HepG2 (cell line): ENCODE data around the gene SLC9B2. TPM values are rescaled to one million over a fixed set of nuclear protein-coding genes. Genes with fewer than 3 reads are reported as not detected.

Source experiments
- CHD4 ChIP-seq: fragments of 200-600 bp; sonication (generic); IDR thresholded peaks from 2 replicates; pipeline ENCODE4 v1.7.0; 2017; ENCODE audit warnings: mild to moderate bottlenecking, low read length, borderline replicate concordance
- MXD4 ChIP-seq: IDR thresholded peaks from 2 replicates; pipeline ENCODE4 v1.6.1; 2016; ENCODE audit warnings: mild to moderate bottlenecking, missing biosample characterization, missing genetic modification reagents
- RAD21 ChIP-seq: fragments of 450-650 bp; formaldehyde crosslinking; IDR thresholded peaks from 2 replicates; pipeline ENCODE4 v1.5.0; 2020; ENCODE audit warnings: mild to moderate bottlenecking
- ZFP62 ChIP-seq: sonication (generic); formaldehyde crosslinking; IDR thresholded peaks from 2 replicates; pipeline ENCODE4 v1.4.0; 2020; ENCODE audit warnings: missing genetic modification reagents
- ZNF230 ChIP-seq: sonication (generic); formaldehyde crosslinking; IDR thresholded peaks from 2 replicates; pipeline ENCODE4 v1.4.0; 2020; ENCODE audit warnings: mild to moderate bottlenecking, missing genetic modification reagents
- ZNF33B ChIP-seq: sonication (generic); formaldehyde crosslinking; IDR thresholded peaks from 2 replicates; pipeline ENCODE4 v1.5.1; 2020; ENCODE audit warnings: mild to moderate bottlenecking, missing genetic modification reagents
- ZNF556 ChIP-seq: sonication (generic); formaldehyde crosslinking; IDR thresholded peaks from 2 replicates; pipeline ENCODE4 v1.4.0; 2020; ENCODE audit warnings: mild to moderate bottlenecking, missing genetic modification reagents, borderline replicate concordance
- ZNF563 ChIP-seq: sonication (generic); formaldehyde crosslinking; IDR thresholded peaks from 2 replicates; pipeline ENCODE4 v1.8.0; 2022; ENCODE audit warnings: mild to moderate bottlenecking, moderate library complexity, missing genetic modification reagents
- polyA plus RNA-seq, 8 experiments: library from polyadenylated mRNA; depleted of rRNA in 3 of 8; stranded (reverse) in 7 of 8; unstranded in 1 of 8; fragments of >200 nt; fragmentation: Illumina TruSeq in 4 of 8; extraction: Trizol in 4 of 8; gene quantifications; 2 replicates each; pipeline versions ENCODE4 v1.2.1 to v1.2.3, GENCODE V29; 2011 to 2016; ENCODE audit warnings: low read depth in 4 of 8, missing spikeins in 1 of 8, mixed read lengths in 1 of 8; ENCODE audit not compliant: insufficient read depth in 1 of 8
- total RNA-seq, 5 experiments: library from RNA; depleted of rRNA; stranded (reverse); fragments of >200 nt; fragmentation: Illumina TruSeq; extraction: Trizol; gene quantifications; 2 replicates each; pipeline ENCODE4 v1.2.3, GENCODE V29; 2016; ENCODE audit warnings: low read depth in 1 of 5
- TF ChIP-seq, protein P1 (sequence below): sonication (generic); formaldehyde crosslinking; IDR thresholded peaks from 2 replicates; pipeline ENCODE4 v1.8.1; 2023; ENCODE audit warnings: mild to moderate bottlenecking, missing genetic modification reagents
- TF ChIP-seq, protein P2 (sequence below): IDR thresholded peaks from 2 replicates; pipeline ENCODE4 v1.6.1; 2018; ENCODE audit warnings: missing genetic modification reagents, mild to moderate bottlenecking, missing compliant biosample characterization
- TF ChIP-seq, protein P3 (sequence below): sonication (generic); formaldehyde crosslinking; IDR thresholded peaks from 2 replicates; pipeline ENCODE4 v1.8.1; 2023; ENCODE audit warnings: mild to moderate bottlenecking, missing genetic modification reagents
- TF ChIP-seq, protein P4 (sequence below): sonication (generic); formaldehyde crosslinking; conservative IDR thresholded peaks from 2 replicates; pipeline ENCODE4 v1.4.0; 2020; ENCODE audit warnings: missing genetic modification reagents
- TF ChIP-seq, protein P5 (sequence below): sonication (generic); formaldehyde crosslinking; IDR thresholded peaks from 2 replicates; pipeline ENCODE4 v1.5.1; 2020; ENCODE audit warnings: missing genetic modification reagents, mild to moderate bottlenecking, borderline replicate concordance
- TF ChIP-seq, protein P6 (sequence below): IDR thresholded peaks from 2 replicates; pipeline ENCODE4 v1.6.1; 2016; ENCODE audit warnings: missing compliant biosample characterization, missing genetic modification reagents, borderline replicate concordance
- TF ChIP-seq, protein P7 (sequence below): sonication (generic); formaldehyde crosslinking; IDR thresholded peaks from 2 replicates; pipeline ENCODE4 v1.8.0; 2022; ENCODE audit warnings: low read depth, missing genetic modification reagents
- TF ChIP-seq, protein P8 (sequence below): sonication (generic); formaldehyde crosslinking; IDR thresholded peaks from 2 replicates; pipeline ENCODE4 v1.5.0; 2020; ENCODE audit warnings: mild to moderate bottlenecking, missing genetic modification reagents

The SLC9B2 gene
- total and polyA plus RNA-seq, 2 of the 13 experiments (the other 11 are each of a cell fraction or from before 2014, with no cell fraction given): 23.5 to 38.5 TPM

DNA sequence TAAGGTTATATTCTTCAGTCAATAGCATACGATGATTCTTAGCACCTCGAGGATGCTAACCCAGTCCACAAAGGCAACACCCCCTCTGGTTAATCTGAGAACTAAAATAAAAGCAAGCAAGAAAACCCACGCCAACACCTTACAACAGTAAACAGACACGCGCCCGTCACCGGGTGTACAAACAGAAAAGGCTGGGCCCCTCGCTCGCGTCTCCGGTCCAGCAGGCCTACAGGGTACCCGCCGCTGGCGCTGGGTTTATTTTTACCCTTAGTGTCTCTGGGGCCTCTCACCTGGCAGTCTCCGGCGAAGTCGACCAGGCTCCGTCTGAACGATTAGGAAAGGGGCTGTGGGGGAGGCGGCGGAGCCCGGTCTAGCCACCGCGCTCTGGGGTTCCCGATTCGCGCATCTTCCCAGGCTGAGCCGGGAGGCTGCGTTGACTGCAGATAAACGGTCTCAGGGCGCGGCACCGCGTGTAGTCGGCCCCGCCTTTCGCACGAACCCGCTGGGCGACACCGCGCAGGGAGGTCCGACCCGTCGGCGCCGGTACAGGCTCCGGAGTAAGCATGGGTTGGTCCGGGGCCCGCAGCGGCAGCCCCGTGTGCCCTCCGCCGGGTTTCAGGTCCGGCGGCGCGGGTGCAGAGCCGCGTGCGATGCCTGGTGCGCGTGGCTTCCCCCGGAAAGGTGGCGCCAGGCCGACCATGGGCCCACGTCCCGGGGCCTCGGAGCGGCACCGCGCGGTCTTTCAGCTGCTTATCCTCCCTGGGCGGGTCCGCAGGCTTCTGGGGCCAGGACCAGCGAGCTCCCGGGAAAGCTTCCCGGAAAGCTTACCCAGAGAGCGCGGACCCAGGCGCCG is 441 bp downstream of the SLC9B2 start (continued):
- TF ChIP-seq ZFP62 (CRISPR knock-in tag) (no peak), ZNF230 (peak; percentile 82), CHD4 (no peak), ZNF33B (no peak), MXD4 (CRISPR knock-in tag) (peak; percentile 3), RAD21 (CRISPR knock-in tag) (peak; percentile 47), ZNF563 (CRISPR knock-in tag) (peak; percentile 84), ZNF556 (CRISPR knock-in tag) (peak; percentile 26; the same call in 1 of the 2 replicates)
- TF ChIP-seq, protein P1, sequence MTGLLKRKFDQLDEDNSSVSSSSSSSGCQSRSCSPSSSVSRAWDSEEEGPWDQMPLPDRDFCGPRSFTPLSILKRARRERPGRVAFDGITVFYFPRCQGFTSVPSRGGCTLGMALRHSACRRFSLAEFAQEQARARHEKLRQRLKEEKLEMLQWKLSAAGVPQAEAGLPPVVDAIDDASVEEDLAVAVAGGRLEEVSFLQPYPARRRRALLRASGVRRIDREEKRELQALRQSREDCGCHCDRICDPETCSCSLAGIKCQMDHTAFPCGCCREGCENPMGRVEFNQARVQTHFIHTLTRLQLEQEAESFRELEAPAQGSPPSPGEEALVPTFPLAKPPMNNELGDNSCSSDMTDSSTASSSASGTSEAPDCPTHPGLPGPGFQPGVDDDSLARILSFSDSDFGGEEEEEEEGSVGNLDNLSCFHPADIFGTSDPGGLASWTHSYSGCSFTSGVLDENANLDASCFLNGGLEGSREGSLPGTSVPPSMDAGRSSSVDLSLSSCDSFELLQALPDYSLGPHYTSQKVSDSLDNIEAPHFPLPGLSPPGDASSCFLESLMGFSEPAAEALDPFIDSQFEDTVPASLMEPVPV (CRISPR knock-in tag): peak; percentile 81; the same call in 1 of the 2 replicates
- TF ChIP-seq, protein P2, sequence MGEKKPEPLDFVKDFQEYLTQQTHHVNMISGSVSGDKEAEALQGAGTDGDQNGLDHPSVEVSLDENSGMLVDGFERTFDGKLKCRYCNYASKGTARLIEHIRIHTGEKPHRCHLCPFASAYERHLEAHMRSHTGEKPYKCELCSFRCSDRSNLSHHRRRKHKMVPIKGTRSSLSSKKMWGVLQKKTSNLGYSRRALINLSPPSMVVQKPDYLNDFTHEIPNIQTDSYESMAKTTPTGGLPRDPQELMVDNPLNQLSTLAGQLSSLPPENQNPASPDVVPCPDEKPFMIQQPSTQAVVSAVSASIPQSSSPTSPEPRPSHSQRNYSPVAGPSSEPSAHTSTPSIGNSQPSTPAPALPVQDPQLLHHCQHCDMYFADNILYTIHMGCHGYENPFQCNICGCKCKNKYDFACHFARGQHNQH: 0 out of 2 replicates have a peak, but pooled peaks have one; percentile 34
- TF ChIP-seq, protein P3, sequence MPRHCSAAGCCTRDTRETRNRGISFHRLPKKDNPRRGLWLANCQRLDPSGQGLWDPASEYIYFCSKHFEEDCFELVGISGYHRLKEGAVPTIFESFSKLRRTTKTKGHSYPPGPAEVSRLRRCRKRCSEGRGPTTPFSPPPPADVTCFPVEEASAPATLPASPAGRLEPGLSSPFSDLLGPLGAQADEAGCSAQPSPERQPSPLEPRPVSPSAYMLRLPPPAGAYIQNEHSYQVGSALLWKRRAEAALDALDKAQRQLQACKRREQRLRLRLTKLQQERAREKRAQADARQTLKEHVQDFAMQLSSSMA (CRISPR knock-in tag): no peak
- TF ChIP-seq, protein P4, sequence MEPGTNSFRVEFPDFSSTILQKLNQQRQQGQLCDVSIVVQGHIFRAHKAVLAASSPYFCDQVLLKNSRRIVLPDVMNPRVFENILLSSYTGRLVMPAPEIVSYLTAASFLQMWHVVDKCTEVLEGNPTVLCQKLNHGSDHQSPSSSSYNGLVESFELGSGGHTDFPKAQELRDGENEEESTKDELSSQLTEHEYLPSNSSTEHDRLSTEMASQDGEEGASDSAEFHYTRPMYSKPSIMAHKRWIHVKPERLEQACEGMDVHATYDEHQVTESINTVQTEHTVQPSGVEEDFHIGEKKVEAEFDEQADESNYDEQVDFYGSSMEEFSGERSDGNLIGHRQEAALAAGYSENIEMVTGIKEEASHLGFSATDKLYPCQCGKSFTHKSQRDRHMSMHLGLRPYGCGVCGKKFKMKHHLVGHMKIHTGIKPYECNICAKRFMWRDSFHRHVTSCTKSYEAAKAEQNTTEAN (CRISPR knock-in tag): no peak
- TF ChIP-seq, protein P5, sequence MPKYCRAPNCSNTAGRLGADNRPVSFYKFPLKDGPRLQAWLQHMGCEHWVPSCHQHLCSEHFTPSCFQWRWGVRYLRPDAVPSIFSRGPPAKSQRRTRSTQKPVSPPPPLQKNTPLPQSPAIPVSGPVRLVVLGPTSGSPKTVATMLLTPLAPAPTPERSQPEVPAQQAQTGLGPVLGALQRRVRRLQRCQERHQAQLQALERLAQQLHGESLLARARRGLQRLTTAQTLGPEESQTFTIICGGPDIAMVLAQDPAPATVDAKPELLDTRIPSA: peak; percentile 22; the same call in 1 of the 2 replicates
- TF ChIP-seq, protein P6, sequence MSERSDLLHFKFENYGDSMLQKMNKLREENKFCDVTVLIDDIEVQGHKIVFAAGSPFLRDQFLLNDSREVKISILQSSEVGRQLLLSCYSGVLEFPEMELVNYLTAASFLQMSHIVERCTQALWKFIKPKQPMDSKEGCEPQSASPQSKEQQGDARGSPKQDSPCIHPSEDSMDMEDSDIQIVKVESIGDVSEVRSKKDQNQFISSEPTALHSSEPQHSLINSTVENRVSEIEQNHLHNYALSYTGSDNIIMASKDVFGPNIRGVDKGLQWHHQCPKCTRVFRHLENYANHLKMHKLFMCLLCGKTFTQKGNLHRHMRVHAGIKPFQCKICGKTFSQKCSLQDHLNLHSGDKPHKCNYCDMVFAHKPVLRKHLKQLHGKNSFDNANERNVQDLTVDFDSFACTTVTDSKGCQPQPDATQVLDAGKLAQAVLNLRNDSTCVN (CRISPR knock-in tag): no peak
- TF ChIP-seq, protein P7, sequence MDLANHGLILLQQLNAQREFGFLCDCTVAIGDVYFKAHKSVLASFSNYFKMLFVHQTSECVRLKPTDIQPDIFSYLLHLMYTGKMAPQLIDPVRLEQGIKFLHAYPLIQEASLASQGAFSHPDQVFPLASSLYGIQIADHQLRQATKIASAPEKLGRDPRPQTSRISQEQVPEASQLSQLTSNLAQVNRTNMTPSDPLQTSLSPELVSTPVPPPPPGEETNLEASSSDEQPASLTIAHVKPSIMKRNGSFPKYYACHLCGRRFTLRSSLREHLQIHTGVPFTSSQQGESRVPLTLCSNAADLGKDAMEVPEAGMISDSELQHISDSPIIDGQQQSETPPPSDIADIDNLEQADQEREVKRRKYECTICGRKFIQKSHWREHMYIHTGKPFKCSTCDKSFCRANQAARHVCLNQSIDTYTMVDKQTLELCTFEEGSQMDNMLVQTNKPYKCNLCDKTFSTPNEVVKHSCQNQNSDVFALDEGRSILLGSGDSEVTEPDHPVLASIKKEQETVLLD: 0 out of 2 replicates have a peak, but pooled peaks have one; percentile 38
- TF ChIP-seq, protein P8, sequence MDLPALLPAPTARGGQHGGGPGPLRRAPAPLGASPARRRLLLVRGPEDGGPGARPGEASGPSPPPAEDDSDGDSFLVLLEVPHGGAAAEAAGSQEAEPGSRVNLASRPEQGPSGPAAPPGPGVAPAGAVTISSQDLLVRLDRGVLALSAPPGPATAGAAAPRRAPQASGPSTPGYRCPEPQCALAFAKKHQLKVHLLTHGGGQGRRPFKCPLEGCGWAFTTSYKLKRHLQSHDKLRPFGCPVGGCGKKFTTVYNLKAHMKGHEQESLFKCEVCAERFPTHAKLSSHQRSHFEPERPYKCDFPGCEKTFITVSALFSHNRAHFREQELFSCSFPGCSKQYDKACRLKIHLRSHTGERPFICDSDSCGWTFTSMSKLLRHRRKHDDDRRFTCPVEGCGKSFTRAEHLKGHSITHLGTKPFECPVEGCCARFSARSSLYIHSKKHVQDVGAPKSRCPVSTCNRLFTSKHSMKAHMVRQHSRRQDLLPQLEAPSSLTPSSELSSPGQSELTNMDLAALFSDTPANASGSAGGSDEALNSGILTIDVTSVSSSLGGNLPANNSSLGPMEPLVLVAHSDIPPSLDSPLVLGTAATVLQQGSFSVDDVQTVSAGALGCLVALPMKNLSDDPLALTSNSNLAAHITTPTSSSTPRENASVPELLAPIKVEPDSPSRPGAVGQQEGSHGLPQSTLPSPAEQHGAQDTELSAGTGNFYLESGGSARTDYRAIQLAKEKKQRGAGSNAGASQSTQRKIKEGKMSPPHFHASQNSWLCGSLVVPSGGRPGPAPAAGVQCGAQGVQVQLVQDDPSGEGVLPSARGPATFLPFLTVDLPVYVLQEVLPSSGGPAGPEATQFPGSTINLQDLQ (CRISPR knock-in tag): peak; percentile 66; the same call in 1 of the 2 replicates
